ENCODE data around the gene CYTH4. TPM values are rescaled to one million over a fixed set of nuclear protein-coding genes. Genes with fewer than 3 reads are reported as not detected.
A peak's percentile ranks its signal among the peaks of the same experiment; 100 is the strongest.

Gene CYTH4
- total RNA-seq, 2 experiments from 2014 or later: 33.1 to 42.8 TPM

- CTCF ChIA-PET: interaction anchor here (0.6 to 16.2 kb wide), 10 partner anchors 10 to 997 kb away, joined by 3 to 187 read pairs (median 6); no protein-coding TSS in a partner anchor
- H3K4me3 Mint-ChIP-seq: peak overlapping the region; percentile 92
- no peaks in the 10 kb centered on the region for H3K27me3 Mint-ChIP-seq
- peak overlapping the region; percentile 94 for H3K27ac Mint-ChIP-seq
- peaks cover 70% of the 10 kb centered on the region for H3K4me1 Mint-ChIP-seq
- ATAC-seq: no peak
- H3K9me3 Mint-ChIP-seq (ENCODE audit: low read depth): no peaks in the 10 kb centered on the region
- POLR2A ChIA-PET: interaction anchor here (1.7 to 5.3 kb wide), 3 partner anchors 11 to 22 kb away, joined by 7 to 55 read pairs (median 13); no protein-coding TSS in a partner anchor
- DNase-seq: peak; percentile 55
- intact Hi-C loops (cut with DNase I, micrococcal nuclease): loop anchor here (5.0 to 10.0 kb wide), 4 partner anchors 79 to 876 kb away; partner anchors contain the start of genes GCAT (in 1 of the 2) and LGALS1 (in 1 of the 2)
- H3K36me3 Mint-ChIP-seq (ENCODE audit: low read depth): peaks cover 80% of the 10 kb centered on the region
Observed at GRCh38 chr22:37240941-37241320, 41.4 kb upstream of the CYTH4 start.

GRCh38 chr22:37241351-37242142, 40.8 kb upstream of the CYTH4 start:
- H3K4me1 Mint-ChIP-seq: peaks cover 64% of the 10 kb centered on the region
- H3K27ac Mint-ChIP-seq: peak overlapping the region; percentile 94
- H3K4me3 Mint-ChIP-seq: peak overlapping the region; percentile 92
- no peaks in the 10 kb centered on the region for H3K9me3 Mint-ChIP-seq (ENCODE audit: low read depth)
- intact Hi-C loops (cut with DNase I, micrococcal nuclease): loop anchor here (1.0 to 10.0 kb wide), 10 partner anchors 11 to 877 kb away; partner anchors contain the start of genes EIF3D (in 1 of the 2), GCAT (in 1 of the 2), GGA1 (in 1 of the 2) and LGALS1 (in 1 of the 2)
- H3K27me3 Mint-ChIP-seq: no peaks in the 10 kb centered on the region
- ATAC-seq (no peak), DNase-seq (peak; percentile 80)
- ChIA-PET POLR2A (interaction anchor here (0.8 to 5.3 kb wide), 12 partner anchors 11 to 119 kb away, joined by 3 to 55 read pairs (median 4); partner anchors contain the start of gene IL2RB), CTCF (interaction anchor here (0.6 to 16.2 kb wide), 23 partner anchors 11 to 997 kb away, joined by 3 to 187 read pairs (median 4); partner anchors contain the start of gene IL2RB)
- H3K36me3 Mint-ChIP-seq (ENCODE audit: low read depth): peaks cover 74% of the 10 kb centered on the region

- POLR2A ChIA-PET: interaction anchor here (0.7 to 5.3 kb wide), 13 partner anchors 12 to 120 kb away, joined by 3 to 55 read pairs (median 4); partner anchors contain the start of gene IL2RB
- CTCF ChIA-PET: interaction anchor here (0.6 to 16.2 kb wide), 24 partner anchors 11 to 350 kb away, joined by 3 to 187 read pairs (median 4); partner anchors contain the start of gene IL2RB
- Mint-ChIP-seq H3K36me3 (ENCODE audit: low read depth) (peaks cover 65% of the 10 kb centered on the region), H3K9me3 (ENCODE audit: low read depth) (no peaks in the 10 kb centered on the region), H3K4me3 (peak overlapping the region; percentile 92), H3K4me1 (peaks cover 55% of the 10 kb centered on the region), H3K27ac (peak overlapping the region; percentile 94), H3K27me3 (no peaks in the 10 kb centered on the region)
- intact Hi-C loops (cut with DNase I, micrococcal nuclease): loop anchor here (1.0 to 10.0 kb wide), 10 partner anchors 12 to 878 kb away; partner anchors contain the start of genes EIF3D (in 1 of the 2), GCAT (in 1 of the 2), GGA1 (in 1 of the 2) and LGALS1 (in 1 of the 2)
- DNase-seq (peak; percentile 96), ATAC-seq (peak; percentile 76)
Observed at GRCh38 chr22:37242395-37242918, 39.9 kb upstream of the CYTH4 start.

GRCh38 chr22:37243402-37244113, 38.8 kb upstream of the CYTH4 start:
- POLR2A ChIA-PET: interaction anchor here (1.5 to 5.3 kb wide), 3 partner anchors 13 to 94 kb away, joined by 13 to 55 read pairs (median 14); partner anchors contain the start of gene IL2RB
- H3K36me3 Mint-ChIP-seq (ENCODE audit: low read depth): peaks cover 55% of the 10 kb centered on the region

GRCh38 chr22:37244114-37244921, 38.0 kb upstream of the CYTH4 start, which contains the start of gene RAC2:
Gene RAC2 (minus strand): TSS chr22:37244269. CDS start chr22:37244148, 121 bp downstream.
- peak; percentile 60 for ATAC-seq
- intact Hi-C loops (cut with DNase I, micrococcal nuclease): loop anchor here (1.0 to 10.0 kb wide), 5 partner anchors 82 to 880 kb away; partner anchors contain the start of genes GCAT (in 1 of the 2) and LGALS1 (in 1 of the 2)
- Mint-ChIP-seq H3K27ac (peak within 1 kb of the TSS; percentile 94), H3K36me3 (ENCODE audit: low read depth) (peaks cover 47% of the 10 kb centered on the region), H3K4me3 (peak within 1 kb of the TSS; percentile 92), H3K9me3 (ENCODE audit: low read depth) (no peaks in the 10 kb centered on the region), H3K4me1 (peaks cover 47% of the 10 kb centered on the region), H3K27me3 (no peaks in the 10 kb centered on the region)
- ChIA-PET CTCF (interaction anchor here (0.5 to 16.2 kb wide), 17 partner anchors 9 to 544 kb away, joined by 3 to 187 read pairs (median 4); no protein-coding TSS in a partner anchor), POLR2A (interaction anchor here (0.6 to 5.3 kb wide), 2 partner anchors 10 to 14 kb away, joined by 3 to 55 read pairs; no protein-coding TSS in a partner anchor)
- DNase-seq: peak; percentile 97

More at GRCh38 chr22:37243402-37244113, 38.8 kb upstream of the CYTH4 start:
- intact Hi-C loops (cut with DNase I, micrococcal nuclease): loop anchor here (1.0 to 10.0 kb wide), 5 partner anchors 81 to 879 kb away; partner anchors contain the start of genes GCAT (in 1 of the 2) and LGALS1 (in 1 of the 2)
- no peaks in the 10 kb centered on the region for H3K9me3 Mint-ChIP-seq (ENCODE audit: low read depth)
- DNase-seq: peak; percentile 40
- peak overlapping the region; percentile 94 for H3K27ac Mint-ChIP-seq
- CTCF ChIA-PET: interaction anchor here (0.5 to 16.2 kb wide), 10 partner anchors 10 to 544 kb away, joined by 3 to 187 read pairs (median 6); no protein-coding TSS in a partner anchor
- peak overlapping the region; percentile 92 for H3K4me3 Mint-ChIP-seq
- H3K27me3 Mint-ChIP-seq: no peaks in the 10 kb centered on the region
- ATAC-seq: peak; percentile 0
- H3K4me1 Mint-ChIP-seq: peaks cover 52% of the 10 kb centered on the region

- H3K27me3 Mint-ChIP-seq: no peaks in the 10 kb centered on the region
- peak overlapping the region; percentile 94 for H3K27ac Mint-ChIP-seq
- POLR2A ChIA-PET: interaction anchor here (0.6 to 5.3 kb wide), 2 partner anchors 9 to 15 kb away, joined by 3 to 55 read pairs; no protein-coding TSS in a partner anchor
Observed at GRCh38 chr22:37244922-37245722, 37.2 kb upstream of the CYTH4 start.

GRCh38 chr22:37245740-37246139, 36.6 kb upstream of the CYTH4 start:
- Mint-ChIP-seq H3K27ac (no peak overlapping the region), H3K36me3 (ENCODE audit: low read depth) (peaks cover 33% of the 10 kb centered on the region), H3K9me3 (ENCODE audit: low read depth) (no peaks in the 10 kb centered on the region), H3K4me3 (no peak overlapping the region), H3K4me1 (peaks cover 32% of the 10 kb centered on the region), H3K27me3 (no peaks in the 10 kb centered on the region)
- intact Hi-C loops (cut with DNase I, micrococcal nuclease): loop anchor here in 1 of 2 experiments (1.0 to 10.0 kb wide), 3 partner anchors 14 to 881 kb away; partner anchors contain the start of gene GCAT
- ChIA-PET POLR2A (interaction anchor here (0.6 to 5.3 kb wide), 2 partner anchors 15 to 82 kb away, joined by 4 to 55 read pairs; no protein-coding TSS in a partner anchor), CTCF (interaction anchor here (1.1 to 16.2 kb wide), 6 partner anchors 15 to 48 kb away, joined by 3 to 187 read pairs (median 19); no protein-coding TSS in a partner anchor)
- ATAC-seq: no peak
- DNase-seq: no peak

More at GRCh38 chr22:37244922-37245722, 37.2 kb upstream of the CYTH4 start:
- H3K4me1 Mint-ChIP-seq: peaks cover 39% of the 10 kb centered on the region
- peaks cover 39% of the 10 kb centered on the region for H3K36me3 Mint-ChIP-seq (ENCODE audit: low read depth)
- DNase-seq (peak; percentile 34), ATAC-seq (no peak)
- intact Hi-C loops (cut with DNase I, micrococcal nuclease): loop anchor here (1.0 to 10.0 kb wide), 5 partner anchors 83 to 880 kb away; partner anchors contain the start of genes GCAT (in 1 of the 2) and LGALS1 (in 1 of the 2)
- CTCF ChIA-PET: interaction anchor here (0.5 to 16.2 kb wide), 14 partner anchors 14 to 322 kb away, joined by 3 to 187 read pairs (median 4); no protein-coding TSS in a partner anchor
- H3K9me3 Mint-ChIP-seq (ENCODE audit: low read depth): no peaks in the 10 kb centered on the region
- H3K4me3 Mint-ChIP-seq: peak overlapping the region; percentile 92

GRCh38 chr22:37248251-37248650, 34.1 kb upstream of the CYTH4 start:
- intact Hi-C loops (cut with DNase I, micrococcal nuclease): loop anchor here in 1 of 2 experiments (10.0 kb wide), 2 partner anchors 557 to 883 kb away; partner anchors contain the start of gene GCAT
- ATAC-seq: no peak
- no peak overlapping the region for H3K4me3 Mint-ChIP-seq

More at GRCh38 chr22:37248251-37248650, 34.1 kb upstream of the CYTH4 start:
- Mint-ChIP-seq H3K27ac (no peak overlapping the region), H3K27me3 (no peaks in the 10 kb centered on the region), H3K36me3 (ENCODE audit: low read depth) (peaks cover 8% of the 10 kb centered on the region), H3K9me3 (ENCODE audit: low read depth) (no peaks in the 10 kb centered on the region), H3K4me1 (peaks cover 26% of the 10 kb centered on the region)
- ChIA-PET POLR2A (no interaction called here), CTCF (interaction anchor here (0.6 to 16.2 kb wide), 4 partner anchors 12 to 35 kb away, joined by 3 to 187 read pairs (median 4); no protein-coding TSS in a partner anchor)
- DNase-seq: no peak
